ENCODE data around the gene TTLL5.

TTLL5 gene

DNA sequence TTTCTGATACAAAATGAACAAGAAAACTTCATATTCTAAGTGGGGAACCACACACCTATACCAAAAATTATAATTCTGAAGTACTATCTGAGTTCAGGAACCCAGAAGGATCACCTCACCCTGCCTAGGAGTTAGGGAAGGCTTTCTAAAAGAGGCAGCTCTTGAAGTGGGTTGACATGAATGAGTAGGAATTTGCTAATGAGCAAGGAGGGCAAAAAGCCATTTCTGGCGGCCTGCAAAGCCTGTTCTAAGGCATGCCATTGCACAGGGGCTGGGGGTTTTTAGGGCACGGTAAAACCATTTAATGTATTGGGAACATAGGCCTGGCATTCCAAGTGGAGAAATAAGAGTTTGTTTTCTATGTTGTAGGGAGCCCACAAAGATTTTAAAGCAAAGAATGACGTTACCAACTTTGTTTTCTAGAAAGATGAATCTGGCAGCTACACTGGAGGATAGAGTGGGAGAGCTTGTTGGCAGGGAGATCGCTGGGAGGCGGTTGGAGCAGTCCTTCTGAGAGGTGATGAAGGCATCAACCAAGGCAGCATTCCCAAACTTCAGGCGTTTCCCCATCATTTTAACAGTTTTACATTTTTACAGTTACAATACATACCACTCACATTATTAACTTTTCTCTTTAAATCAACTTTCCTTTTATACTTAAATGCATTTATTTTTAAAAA, 338.6 kb downstream of the TTLL5 start:
- DNase-seq: no peak

DNA sequence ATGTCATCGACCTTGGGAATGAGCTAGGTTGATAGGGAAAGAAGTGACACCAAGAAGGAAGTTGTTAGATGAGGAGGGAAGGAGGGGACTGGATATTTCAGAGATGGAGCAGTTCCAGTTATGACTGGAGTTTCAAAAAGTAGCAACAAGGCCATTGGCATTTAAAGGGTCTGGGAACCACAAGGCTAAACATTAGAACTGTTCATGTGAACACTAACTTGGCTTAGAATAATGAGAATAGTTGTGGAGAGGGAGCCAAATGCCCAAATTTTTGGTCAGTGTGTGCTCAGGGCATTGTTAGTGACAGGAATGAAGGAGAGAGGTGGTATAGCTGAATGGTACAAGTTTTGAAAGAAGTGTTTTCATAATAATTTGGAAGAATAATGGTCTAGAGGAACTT, 341.3 kb downstream of the TTLL5 start:
- no peak for DNase-seq
